Glomerular endothelial cell (primary cell): ENCODE data around the gene ARHGAP15. TPM values are rescaled to one million over a fixed set of nuclear protein-coding genes. Genes with fewer than 3 reads are reported as not detected.

Experiments
- DNase-seq: peaks from one replicate; pipeline ENCODE4 v3.0.0-alpha.2; 2011; ENCODE audit warnings: low read depth, low spot score; ENCODE audit errors: extremely low read depth
- total RNA-seq: library from RNA; depleted of rRNA; stranded (reverse); fragments of >200 nt; gene quantifications from 2 replicates; pipeline ENCODE4 v1.2.3, GENCODE V29; 2015

Gene ARHGAP15
- total RNA-seq, 1 donor from 2014 or later: not detected

DNA sequence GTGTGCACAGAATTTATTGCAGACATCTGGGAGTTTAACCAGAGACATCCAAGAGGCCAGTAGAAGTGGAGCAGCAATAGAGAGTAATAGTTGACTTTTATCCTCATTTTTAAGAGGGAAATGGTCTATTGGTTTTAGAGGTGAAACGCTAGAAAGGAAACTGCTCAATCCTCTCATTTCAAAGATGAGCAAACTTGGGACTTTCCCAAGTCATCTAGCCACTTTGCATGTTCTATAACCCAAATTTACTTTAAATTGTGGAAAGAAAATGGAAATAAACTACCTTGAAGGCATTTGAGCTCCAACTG lies 601.7 kb downstream of the ARHGAP15 start:
- no peak for DNase-seq

DNA sequence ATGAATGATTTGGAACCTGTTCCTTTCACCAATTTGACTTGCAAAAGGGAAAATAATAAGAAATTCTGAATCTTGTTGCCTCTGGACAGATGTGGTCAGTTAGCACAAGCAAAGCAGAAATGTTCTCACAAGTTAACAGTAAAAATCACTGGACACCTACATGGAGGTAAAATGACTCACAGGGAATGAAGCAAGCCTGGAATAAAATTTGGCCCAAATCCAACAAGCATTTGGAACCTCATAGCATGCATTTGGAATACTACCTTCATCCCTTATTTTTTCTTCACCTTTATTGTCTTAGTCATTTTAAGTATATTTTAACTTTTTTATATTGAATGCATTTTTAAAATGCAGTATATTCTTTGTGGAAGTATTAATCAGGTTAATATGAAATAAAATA lies 602.9 kb downstream of the ARHGAP15 start:
- DNase-seq: no peak

DNA sequence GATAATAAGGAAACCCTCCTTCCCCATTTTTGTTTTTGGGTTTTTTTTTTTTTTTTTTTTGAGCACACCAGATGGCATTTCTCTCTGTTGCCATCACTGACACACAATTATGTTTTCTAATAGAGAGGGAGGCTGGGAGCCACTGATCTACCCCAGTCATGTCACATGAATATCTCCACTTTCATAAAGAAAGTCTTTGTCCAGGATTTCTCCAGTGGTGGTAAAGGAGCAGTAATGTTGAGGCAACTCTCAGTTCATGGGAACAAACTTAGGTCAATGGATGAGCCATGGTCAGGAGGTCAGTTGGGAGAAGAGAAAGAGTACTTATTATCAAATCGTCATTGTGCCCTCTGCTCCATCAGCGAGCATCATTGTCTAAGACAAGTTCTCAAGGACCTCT lies 603.7 kb downstream of the ARHGAP15 start:
- DNase-seq: no peak

DNA sequence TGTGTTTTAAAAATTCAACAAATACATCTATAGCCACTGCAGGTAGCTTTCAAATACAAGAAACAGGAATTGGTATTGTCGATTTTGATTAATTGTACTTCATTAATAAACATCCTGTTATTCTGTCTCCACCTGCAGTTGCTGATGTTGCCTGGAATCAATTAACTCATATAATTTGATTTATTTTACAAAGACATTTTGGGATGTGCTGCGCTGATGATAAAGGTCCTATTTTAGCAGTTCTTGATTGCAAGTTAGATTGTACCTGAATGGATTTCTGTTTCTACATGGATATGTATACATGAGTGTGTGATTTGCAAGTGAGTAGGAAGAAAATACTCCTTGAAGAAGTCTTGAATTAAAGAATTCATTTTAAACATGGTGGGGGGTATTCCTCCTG lies 605.3 kb downstream of the ARHGAP15 start:
- no peak for DNase-seq

DNA sequence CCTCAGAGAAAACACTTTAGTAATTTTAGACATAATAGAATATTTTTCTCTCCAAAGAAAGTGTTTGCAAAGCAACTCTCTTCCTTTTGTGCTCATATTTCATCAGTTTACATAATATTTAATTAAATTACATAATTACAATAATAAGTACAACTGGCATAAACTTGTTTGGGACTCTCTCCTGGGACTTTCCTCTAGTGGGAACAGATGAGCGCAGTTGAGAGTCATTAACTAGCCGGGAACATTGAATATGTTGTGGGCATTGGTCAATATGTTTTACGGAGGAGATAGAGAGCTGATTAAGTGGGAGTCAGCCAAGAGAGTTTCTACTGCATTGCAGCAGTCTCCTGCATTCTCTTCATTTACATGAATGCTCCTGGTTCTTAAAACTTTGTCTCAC lies 607.7 kb downstream of the ARHGAP15 start:
- no peak for DNase-seq

DNA sequence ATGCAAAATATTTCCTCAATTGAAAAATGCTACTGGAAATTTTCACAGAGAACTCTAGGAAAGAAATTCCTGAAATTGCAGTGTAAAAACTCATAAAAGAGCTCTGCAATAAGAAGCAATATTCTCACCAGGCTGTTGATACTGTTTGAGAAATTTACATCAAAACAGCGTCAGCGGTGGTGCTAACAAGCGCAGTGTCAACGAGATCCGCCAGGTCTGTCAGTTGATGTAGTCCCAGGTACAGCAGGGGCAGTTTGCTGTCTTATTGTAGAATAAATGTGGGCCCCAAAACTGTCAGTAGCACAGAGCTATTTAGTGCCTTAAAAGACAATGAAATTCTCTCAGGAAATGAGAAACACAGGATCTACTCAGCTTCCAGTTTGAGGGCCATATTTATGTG lies 611.2 kb downstream of the ARHGAP15 start:
- no peak for DNase-seq

DNA sequence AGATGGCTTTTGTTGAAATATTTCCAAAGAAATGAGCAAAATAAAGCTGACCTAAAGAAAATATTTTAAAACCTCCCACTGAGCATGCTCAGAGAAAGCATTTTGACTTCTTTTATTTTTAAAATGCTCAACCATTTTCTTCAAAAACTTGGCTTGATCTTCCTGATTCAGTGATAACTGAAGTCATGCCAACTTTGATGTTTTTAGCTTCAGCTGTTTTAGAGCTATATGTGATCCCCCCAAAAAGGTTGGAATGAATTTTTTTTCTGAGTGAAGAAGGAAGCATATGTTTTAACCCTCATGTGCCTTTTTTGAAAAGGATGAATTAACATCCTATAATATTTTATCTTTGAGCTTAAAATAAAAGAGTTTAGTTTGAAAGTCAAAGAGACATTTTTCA lies 612.0 kb downstream of the ARHGAP15 start:
- no peak for DNase-seq

DNA sequence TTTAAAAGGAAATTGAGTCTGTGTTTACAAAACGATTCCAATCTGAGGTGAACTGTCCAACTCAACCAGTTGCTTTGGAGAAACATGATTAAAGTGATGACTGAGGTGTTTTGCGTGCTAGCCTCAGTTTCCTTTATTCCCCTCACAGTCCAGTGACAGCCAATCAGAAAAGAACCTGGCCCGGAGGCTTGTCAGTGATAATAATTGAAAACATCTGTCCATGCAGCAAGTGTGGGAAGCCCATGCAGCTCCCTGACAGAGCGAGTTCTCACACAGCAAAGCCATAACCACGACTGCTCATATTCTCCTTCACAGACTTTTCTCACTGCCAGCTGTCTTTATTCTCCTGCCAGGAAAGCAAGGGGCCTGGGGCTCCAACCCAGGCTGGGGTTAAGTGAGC lies 613.4 kb downstream of the ARHGAP15 start:
- no peak for DNase-seq

DNA sequence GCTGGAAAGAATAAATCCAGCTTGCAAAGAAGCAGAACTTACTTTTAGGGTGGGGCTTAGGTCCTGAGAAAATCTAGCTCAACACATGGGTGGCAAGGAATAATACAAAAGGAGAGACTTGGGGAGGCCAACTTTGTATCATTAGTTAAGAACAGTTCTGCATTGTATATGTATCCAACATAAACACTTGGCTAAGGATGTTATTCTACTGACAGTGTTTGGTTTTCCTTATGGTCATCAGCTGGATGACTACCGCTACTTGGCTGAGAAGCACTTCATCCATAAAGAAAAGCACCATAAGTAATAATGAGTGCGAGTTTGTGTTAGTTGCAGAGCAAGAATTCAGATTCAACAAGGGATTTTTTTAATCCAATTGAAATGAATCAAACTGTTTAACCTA lies 614.9 kb downstream of the ARHGAP15 start:
- no peak for DNase-seq

DNA sequence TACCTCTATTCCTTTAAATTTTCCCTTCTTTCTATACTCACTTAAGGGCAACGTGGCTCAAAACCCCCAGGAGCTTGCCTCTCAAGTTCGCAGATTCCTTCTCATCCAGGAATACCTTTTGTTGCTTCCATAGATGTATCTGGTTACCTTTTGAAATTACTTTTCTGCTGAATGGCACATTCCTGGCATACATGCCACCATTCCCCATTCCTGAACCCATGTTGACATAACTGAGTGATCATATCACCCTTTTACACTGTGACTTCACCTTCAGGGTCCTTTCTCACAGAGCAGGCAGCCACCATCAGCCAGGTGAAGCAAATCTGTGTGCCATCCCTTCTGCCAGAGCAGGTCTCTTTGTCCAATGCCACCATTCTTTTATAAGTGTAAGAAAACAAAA lies 615.8 kb downstream of the ARHGAP15 start:
- no peak for DNase-seq

DNA sequence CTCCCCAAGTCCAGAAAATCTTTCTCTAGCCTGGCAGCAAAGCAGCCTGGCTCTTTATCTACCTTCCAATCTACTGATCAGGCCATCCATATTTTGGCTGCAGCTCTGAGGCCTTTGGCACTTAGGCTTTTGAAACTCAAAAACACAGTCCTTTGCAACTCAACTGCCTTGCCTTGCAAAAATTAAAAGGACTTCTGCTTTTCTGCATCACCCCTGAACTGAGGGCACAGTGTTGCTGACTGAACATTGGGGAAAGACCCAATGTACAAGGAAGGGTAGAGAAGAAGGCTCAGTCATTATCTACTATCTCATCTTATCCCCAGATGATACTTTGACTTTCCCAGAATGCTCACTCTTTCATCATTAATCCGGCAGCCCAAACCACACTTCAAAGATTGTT lies 625.5 kb downstream of the ARHGAP15 start:
- DNase-seq: no peak

DNA sequence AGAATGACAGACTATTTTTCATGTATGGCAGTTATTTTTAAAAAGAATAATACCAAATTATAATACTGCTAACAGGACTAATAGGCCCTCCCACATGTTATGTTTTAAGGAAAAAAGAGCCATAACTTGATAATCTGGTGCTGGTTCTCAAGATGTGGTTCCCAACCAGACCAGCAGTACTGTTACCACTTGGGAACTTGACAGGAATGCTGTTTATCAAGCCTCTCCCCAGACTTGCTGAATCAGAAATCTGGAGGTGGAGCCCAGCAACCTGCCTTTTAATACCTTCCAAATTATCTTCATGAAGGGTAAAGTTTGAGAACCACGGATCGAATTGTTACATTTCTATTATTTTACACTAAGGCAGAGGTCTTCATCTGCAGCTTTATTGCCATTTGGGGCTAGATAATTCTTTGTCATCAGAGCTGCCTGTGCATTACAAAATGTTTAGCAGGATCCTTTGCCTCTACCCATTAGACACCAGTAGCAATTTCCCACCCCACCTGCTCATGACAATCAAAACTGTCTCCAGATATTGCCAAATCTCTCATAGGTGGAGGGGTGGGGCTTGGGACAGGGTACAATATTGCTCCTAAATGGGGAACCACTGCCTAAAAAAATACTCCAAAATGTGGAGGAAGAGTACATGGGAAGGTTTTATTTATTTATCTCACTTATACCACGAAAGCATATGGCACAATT lies 629.6 kb downstream of the ARHGAP15 start:
- DNase-seq: no peak

DNA sequence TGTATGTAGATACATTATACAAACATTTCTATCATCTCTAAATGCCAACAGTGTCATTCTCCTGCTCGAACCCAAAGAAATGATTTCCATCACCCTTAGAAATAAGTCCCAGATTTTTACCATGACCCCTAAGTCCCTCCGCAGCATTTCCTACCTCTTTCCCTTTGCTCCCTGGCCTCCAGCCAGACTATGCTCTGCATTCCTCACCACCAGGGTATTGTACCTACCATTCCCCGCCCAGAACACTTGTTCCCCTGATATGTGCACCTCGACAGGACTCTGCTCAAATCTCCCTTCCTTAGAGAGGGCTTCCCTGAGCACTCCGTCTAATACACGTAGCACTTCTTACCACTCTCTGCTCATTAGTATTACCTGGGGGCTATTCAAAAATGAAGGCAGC lies 630.2 kb downstream of the ARHGAP15 start:
- no peak for DNase-seq

DNA sequence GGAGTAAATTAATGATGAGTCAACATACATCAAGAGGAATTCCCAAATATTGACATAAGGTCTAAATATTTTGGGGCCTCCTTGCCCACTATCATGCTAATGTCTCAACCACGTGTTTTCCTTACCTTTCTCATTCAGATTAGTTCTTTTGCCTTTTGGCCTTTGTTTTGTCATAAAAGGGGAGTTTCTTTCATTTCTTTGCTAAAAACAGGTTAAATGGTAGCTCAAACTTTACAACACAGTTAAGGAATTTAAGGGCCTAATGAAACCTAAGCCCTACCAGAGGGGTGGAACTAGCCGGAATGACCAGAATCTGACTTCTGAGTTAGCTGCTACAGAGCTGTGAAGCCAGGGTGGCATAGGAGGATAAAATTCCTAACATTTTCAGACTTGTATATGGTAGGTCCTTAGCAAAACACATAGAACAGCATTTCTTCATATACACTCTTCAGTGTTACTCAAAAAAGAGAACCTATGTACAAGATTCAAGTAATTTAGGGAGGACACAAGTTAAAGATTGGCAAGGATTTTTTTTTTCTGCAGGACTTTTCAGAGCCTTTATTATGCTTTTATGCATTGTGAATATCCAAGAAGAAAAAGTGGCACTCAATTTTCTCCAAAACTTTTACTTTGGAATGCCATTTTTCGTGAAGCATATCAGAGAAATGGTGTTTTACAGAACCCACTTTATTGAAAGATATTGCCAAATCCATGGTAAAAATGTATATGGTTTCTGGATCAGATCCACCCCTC lies 633.1 kb downstream of the ARHGAP15 start:
- DNase-seq: no peak

DNA sequence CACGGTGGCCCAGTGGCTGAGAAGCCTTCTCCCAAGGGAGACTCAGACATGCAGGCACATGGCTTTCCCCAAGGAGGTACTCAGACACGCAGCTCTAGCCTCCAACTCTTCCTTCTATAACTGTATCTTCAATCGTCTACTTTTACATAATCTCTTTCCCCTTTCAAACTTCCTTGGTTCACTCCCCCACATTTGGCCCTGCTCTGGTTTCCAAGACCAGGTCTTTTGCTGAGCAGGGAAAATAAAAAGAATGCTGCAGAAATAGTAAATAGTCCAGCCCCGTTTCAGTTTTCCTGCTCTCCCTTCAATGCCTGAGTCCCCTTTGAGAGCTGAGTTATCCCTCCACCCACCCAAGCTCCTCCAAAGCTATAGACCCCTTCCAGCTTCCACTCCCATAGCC lies 635.0 kb downstream of the ARHGAP15 start:
- DNase-seq: no peak

DNA sequence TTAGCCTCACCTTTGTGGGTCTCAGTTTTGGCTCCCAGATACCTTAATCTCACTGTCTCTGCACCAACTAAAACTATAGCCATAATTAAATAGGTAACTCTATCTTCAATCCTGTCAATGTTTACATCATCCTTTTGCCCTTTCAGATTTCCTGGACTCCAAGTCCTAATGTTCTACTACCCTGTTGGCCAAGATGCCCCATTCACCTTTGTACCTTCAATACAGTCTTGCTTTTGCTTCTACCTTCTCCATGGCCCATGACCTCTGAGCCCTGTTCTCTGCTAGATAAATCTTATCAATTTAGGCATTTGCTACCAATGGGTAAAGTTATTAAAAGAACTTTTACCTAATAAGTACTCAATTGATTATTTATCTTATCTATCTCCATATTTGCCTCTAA lies 635.5 kb downstream of the ARHGAP15 start:
- no peak for DNase-seq

DNA sequence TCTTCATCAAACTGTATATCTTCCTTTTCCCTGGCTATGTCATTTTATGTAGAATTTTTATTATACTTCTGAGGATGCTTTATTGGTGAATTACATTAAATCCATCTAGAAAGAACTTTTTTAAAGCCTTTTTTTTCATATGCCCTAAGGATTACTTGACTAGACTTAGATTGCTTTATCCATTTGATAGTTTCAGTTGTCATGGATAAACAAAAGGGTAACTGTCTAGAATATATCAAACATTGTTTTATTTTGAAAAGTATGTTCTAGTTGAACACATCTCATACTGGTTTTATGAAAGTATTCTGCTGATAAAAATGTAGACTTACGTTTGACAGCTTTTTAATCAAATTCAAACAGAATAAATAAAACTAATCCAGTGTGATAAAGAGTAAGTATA lies 639.8 kb downstream of the ARHGAP15 start:
- no peak for DNase-seq

DNA sequence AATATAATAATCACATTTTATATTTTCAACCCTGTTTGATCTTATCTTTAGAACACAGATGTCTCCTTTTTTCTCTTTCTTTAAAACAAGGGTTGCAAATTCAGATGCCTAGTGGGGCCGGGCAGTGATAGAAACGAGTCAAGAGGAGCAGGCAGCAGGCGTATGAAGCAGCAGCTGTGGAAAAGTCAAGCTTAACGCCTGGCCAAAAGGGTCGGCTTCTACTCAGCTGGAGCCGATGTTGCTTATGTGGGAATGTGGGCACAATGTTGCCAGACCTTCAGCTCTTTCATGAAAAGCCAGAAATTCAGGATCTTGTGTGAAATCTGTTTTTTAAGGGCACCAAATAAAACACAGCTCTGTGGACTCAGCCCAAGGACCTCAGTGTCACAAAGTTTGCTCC lies 642.7 kb downstream of the ARHGAP15 start:
- DNase-seq: no peak

DNA sequence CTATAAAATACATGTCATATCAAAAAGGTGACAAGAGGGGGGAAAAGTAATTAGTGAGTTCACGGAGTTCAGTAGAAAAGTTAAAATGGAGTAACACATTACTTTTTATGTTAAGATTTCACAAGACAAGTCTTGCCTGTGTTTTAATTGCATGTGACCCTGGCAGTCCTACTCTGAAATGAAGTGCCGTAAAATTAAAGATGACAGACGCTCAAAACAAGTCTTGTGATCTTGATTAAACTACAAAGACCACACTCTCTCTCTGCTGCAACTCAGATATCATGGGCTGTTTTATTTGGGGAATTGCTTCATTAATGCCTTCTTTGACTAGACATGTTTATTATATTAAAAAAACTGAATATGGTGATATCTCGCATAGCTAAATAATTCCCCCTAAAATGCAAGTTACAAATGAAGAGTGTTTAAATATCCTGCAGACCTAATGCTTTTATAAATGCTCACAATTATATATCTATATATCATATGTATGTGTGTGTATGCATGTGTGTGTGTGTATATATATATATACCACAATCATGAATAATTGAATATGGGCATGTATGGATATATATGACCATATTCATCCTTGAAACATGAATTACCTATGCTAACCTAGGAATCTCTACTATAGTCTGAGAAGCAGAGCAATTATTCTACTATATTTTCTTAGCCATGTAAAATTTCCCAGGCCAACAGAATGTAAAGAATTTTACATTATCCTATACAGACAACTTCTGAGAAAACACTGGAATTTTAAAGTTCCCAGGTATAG lies 647.5 kb downstream of the ARHGAP15 start:
- no peak for DNase-seq

DNA sequence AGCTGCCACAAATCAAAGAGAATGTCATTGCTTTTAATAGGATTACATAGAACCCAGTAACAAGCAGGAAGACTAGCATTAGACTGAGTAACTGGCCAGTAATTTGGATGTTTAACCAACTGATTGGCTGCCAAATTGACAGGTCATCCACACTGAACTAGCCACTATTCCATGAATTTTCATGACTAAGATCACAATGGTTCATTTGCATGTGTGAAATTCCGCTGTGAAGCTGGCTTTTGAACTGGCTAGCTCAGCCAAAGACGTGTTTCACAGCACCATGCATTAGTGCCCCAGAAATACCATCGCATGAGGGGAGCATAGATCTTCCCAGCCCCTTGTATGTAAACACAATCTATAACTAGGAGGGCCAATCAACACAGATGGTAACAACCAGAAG lies 649.8 kb downstream of the ARHGAP15 start:
- DNase-seq: no peak

DNA sequence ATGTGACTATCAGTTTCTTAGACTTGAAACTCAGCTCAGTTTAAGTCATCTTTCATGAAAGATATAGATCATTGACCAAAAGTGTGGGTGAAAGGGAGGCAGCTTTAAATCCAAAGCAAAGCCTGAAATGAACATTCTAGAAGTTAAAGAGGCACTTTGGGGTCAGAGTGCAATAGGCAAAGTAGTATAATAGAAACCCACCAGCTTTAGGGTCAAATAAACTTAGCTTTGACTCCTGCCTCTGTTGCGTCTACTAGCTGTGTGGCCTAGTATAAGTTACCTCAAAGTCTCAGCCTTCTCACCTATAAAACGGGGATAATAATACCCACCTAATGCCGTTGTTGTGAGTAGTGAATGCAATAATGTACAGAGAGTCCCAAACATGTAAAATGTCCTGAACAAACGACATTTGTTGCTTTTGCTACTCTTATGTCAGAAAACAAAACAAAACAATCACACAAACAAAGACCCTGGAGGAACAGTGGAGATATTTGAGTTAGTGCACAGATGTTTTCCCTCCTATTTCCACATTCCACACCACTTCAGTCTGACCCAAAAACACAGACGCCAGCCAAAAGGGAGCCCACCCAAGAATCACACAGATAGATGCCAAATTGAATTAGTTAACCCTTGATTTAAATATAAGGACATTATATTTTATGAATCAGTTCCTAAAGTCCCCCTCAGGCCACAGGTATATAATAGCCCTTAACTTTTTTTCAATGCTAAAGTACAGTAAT lies 657.0 kb downstream of the ARHGAP15 start:
- no peak for DNase-seq
